GM20000 (cell line): Measurements from ENCODE around the gene RDH13.
A peak's percentile ranks its signal among the peaks of the same experiment; 100 is the strongest.
"Not testable (repeated sequence)": the region's sequence is repeated elsewhere in the genome, so short reads cannot be mapped to it uniquely, and the experiment has no call there.

Source experiments
- DNase-seq: peaks from one replicate; pipeline ENCODE4 v3.0.0; 2012; ENCODE audit warnings: low spot score
- CTCF ChIP-seq: IDR thresholded peaks from 2 replicates; pipeline ENCODE4 v1.5.1; 2012; ENCODE audit warnings: mild to moderate bottlenecking, control low read depth; ENCODE audit errors: extremely low read depth, missing control alignments

RDH13 gene

GRCh38 chr19:55024111-55024510, 38.8 kb downstream of the RDH13 start:
- DNase-seq = no peak
- TF ChIP-seq CTCF = no peak

- DNase-seq = not testable (repeated sequence)
Observed at GRCh38 chr19:55020351-55020750, 42.6 kb downstream of the RDH13 start.

- TF ChIP-seq CTCF = no peak
- no peak for DNase-seq
Observed at GRCh38 chr19:55018633-55019032, 44.3 kb downstream of the RDH13 start.

- no peak for TF ChIP-seq CTCF
- DNase-seq = no peak
Observed at GRCh38 chr19:55018216-55018615, 44.7 kb downstream of the RDH13 start.

GRCh38 chr19:55016017-55016416, 46.9 kb downstream of the RDH13 start:
- no peak for TF ChIP-seq CTCF
- no peak for DNase-seq

GRCh38 chr19:55015126-55015525, 47.8 kb downstream of the RDH13 start:
- no peak for DNase-seq
- no peak for TF ChIP-seq CTCF

GRCh38 chr19:55014714-55015113, 48.2 kb downstream of the RDH13 start:
- DNase-seq = peak; percentile 53
- no peak for TF ChIP-seq CTCF

GRCh38 chr19:55013596-55013995, 49.4 kb downstream of the RDH13 start:
- no peak for TF ChIP-seq CTCF
- no peak for DNase-seq
